Fibroblast of the conjunctiva (primary cell): Measurements from ENCODE around the gene TUNAR.

Experiments used
- DNase-seq: peaks from one replicate; pipeline ENCODE4 v3.0.0-alpha.2; 2010; ENCODE audit warnings: low read depth

The TUNAR gene

GRCh38 chr14:95876761-95877538 lies at the start of gene TUNAR:
TUNAR (plus strand) TSS chr14:95876832.
- no peak for DNase-seq

- DNase-seq, result no peak
Observed at GRCh38 chr14:95828649-95829265, 47.9 kb upstream of the TUNAR start.

- no peak for DNase-seq
Observed at GRCh38 chr14:95829321-95829720, 47.3 kb upstream of the TUNAR start.

- DNase-seq, result no peak
Observed at GRCh38 chr14:95830386-95830785, 46.2 kb upstream of the TUNAR start.

- no peak for DNase-seq
Observed at GRCh38 chr14:95831041-95831440, 45.6 kb upstream of the TUNAR start.

GRCh38 chr14:95831468-95831867 lies 45.2 kb upstream of the TUNAR start:
- no peak for DNase-seq

- DNase-seq, result no peak
Observed at GRCh38 chr14:95832012-95832411, 44.6 kb upstream of the TUNAR start.

- DNase-seq, result no peak
Observed at GRCh38 chr14:95833429-95833828, 43.2 kb upstream of the TUNAR start.

- DNase-seq, result no peak
Observed at GRCh38 chr14:95834496-95834895, 42.1 kb upstream of the TUNAR start.

- no peak for DNase-seq
Observed at GRCh38 chr14:95835121-95835730, 41.4 kb upstream of the TUNAR start.

GRCh38 chr14:95838862-95839261 lies 37.8 kb upstream of the TUNAR start:
- no peak for DNase-seq

GRCh38 chr14:95840094-95840700 lies 36.4 kb upstream of the TUNAR start:
- no peak for DNase-seq

GRCh38 chr14:95841668-95842067 lies 35.0 kb upstream of the TUNAR start:
- no peak for DNase-seq

GRCh38 chr14:95849761-95850160 lies 26.9 kb upstream of the TUNAR start:
- no peak for DNase-seq

- DNase-seq, result no peak
Observed at GRCh38 chr14:95850429-95850828, 26.2 kb upstream of the TUNAR start.

GRCh38 chr14:95855606-95856005 lies 21.0 kb upstream of the TUNAR start:
- DNase-seq, result no peak

- DNase-seq, result no peak
Observed at GRCh38 chr14:95857275-95857674, 19.4 kb upstream of the TUNAR start.

GRCh38 chr14:95858893-95859292 lies 17.7 kb upstream of the TUNAR start:
- no peak for DNase-seq

GRCh38 chr14:95862243-95862642 lies 14.4 kb upstream of the TUNAR start:
- no peak for DNase-seq

GRCh38 chr14:95863295-95863694 lies 13.3 kb upstream of the TUNAR start:
- DNase-seq, result no peak

GRCh38 chr14:95869776-95870175 lies 6.9 kb upstream of the TUNAR start:
- no peak for DNase-seq

- DNase-seq, result no peak
Observed at GRCh38 chr14:95870772-95871171, 5.9 kb upstream of the TUNAR start.

GRCh38 chr14:95871531-95871930 lies 5.1 kb upstream of the TUNAR start:
- no peak for DNase-seq
